Iris pigment epithelial cell (primary cell): ENCODE results near the gene SFN.
A peak's percentile ranks its signal among the peaks of the same experiment; 100 is the strongest.
"Not testable (repeated sequence)": the region's sequence is repeated elsewhere in the genome, so short reads cannot be mapped to it uniquely, and the experiment has no call there.

Experiments
- DNase-seq: peaks from one replicate; pipeline ENCODE4 v3.0.0-alpha.2; 2011; ENCODE audit warnings: low read depth

The SFN gene

GRCh38 chr1:26862781-26863684, at the start of gene SFN:
Gene SFN, plus strand, starts transcription at chr1:26863149. Its CDS starts 64 bp downstream, at chr1:26863213.
- no peak for DNase-seq

GRCh38 chr1:26814377-26814776, 48.6 kb upstream of the SFN start:
- DNase-seq: no peak

DNA sequence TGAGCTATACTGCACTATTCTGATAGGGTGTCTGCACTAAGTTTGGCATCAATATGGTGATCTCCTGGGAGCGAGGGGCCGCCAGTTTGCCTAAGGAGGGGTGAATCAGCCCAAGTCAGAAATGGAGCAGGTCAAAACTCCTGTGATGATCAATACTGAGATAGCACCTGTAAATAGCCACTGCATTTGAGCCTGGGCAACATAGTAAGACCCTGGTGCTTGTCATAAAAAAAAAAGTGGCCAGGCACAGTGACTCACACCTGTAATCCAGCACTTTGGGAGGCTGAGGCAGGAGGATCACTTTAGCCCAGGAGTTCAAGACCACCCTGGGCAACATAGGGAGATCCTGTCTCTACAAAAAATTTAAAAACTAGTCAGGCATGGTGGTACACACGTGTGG, 48.1 kb upstream of the SFN start:
- no peak for DNase-seq

- DNase-seq: no peak
Observed at GRCh38 chr1:26820784-26821269, 42.1 kb upstream of the SFN start.

GRCh38 chr1:26822737-26823395, 40.1 kb upstream of the SFN start:
- no peak for DNase-seq

GRCh38 chr1:26824731-26825130, 38.2 kb upstream of the SFN start:
- no peak for DNase-seq

DNA sequence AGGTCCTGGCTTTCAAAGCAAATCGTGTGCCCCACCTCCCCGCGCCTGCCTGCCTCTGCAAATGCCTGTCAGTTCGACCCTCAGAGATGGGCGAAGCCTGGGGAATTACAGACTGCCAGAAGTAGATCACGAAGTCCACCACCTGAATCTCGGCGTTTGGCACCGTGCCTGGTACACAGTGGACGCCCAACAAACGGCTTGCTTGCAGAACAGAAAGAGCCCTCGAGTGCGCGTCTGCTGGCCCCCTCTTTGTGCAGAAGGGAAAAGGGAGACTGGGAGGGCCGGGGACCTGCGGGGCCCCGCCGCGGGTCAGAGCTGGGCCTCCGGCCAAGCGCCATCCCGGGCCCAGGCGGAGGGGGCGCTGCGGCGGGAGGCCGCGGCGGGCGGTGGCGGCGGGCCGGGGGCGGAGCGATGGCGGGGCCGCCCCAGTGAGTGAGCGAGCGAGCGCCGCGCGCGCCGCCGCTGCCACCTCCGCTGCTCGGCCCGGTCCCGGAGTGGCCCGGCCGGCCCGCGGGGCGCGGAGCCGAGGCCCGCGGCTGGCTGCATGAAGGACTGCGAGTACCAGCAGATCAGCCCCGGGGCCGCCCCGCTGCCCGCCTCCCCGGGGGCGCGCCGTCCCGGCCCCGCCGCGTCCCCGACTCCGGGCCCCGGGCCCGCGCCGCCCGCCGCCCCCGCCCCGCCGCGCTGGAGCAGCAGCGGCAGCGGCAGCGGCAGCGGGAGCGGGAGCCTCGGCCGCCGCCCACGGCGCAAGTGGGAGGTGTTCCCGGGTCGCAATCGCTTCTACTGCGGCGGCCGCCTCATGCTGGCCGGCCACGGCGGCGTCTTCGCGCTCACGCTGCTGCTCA, 36.5 kb upstream of the SFN start, which contains the start of gene ZDHHC18:
Gene ZDHHC18, plus strand, starts transcription at position 428 of the 845 bp plus-strand sequence. Its CDS starts 117 bp downstream, at position 545.
- peak; percentile 38 for DNase-seq

- DNase-seq: no peak
Observed at GRCh38 chr1:26827106-26827604, 35.8 kb upstream of the SFN start.

DNA sequence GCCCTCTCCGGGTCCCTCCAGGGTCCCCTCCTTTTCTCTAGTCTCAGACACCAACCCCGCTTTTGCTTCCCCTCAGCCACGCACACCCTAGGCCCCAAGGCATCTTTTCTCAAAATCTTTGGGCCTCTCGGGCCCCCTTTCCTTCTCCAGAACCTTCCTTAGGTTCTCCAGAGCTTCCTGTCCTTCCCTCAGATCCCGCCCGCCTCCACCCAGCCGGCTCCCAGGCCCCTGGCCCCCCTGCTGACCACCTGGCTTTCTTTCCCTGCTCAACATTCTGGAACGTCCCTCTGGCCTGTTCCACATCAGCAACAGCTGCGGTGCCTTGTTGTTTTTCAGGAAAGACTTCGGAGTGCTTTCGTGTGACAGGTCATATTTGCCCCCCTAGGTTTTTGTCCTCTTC, 35.3 kb upstream of the SFN start:
- no peak for DNase-seq

- DNase-seq: no peak
Observed at GRCh38 chr1:26828411-26828991, 34.4 kb upstream of the SFN start.

- DNase-seq: no peak
Observed at GRCh38 chr1:26829184-26829911, 33.6 kb upstream of the SFN start.

GRCh38 chr1:26831059-26831458, 31.9 kb upstream of the SFN start:
- no peak for DNase-seq

DNA sequence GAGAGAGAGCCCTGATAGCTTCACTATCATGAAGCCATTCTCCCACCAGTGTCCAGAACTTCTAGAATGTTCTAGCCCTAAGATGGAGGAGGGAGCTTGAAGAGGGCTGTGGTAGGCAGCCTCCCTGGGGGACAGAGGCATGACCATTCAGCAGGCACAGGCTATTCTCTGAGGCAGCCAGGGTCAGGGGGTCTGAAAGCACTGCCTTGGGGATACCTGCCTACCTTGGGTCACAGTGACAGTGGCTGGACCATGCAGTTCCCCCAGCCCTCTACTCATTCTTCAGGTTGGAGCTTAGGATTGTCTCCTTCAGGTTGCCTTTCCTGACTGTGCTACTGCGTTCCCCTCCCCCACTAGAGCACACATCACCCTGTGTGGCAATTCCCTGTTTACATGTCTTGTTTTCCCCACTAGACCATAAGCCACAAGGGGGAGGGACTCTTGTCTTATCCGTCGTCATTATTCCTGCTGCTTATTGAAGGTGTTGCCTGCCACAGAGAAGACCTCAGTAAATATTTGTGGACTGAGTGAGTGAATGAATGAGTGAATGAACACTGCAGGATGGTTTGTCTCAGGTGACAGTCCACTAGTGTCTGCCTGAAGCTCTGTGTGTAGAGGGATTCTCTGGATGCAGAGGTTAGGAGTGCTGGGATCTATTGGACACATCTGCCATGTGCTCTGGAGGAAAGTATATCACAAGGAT, 31.3 kb upstream of the SFN start:
- DNase-seq: peak; percentile 44

DNA sequence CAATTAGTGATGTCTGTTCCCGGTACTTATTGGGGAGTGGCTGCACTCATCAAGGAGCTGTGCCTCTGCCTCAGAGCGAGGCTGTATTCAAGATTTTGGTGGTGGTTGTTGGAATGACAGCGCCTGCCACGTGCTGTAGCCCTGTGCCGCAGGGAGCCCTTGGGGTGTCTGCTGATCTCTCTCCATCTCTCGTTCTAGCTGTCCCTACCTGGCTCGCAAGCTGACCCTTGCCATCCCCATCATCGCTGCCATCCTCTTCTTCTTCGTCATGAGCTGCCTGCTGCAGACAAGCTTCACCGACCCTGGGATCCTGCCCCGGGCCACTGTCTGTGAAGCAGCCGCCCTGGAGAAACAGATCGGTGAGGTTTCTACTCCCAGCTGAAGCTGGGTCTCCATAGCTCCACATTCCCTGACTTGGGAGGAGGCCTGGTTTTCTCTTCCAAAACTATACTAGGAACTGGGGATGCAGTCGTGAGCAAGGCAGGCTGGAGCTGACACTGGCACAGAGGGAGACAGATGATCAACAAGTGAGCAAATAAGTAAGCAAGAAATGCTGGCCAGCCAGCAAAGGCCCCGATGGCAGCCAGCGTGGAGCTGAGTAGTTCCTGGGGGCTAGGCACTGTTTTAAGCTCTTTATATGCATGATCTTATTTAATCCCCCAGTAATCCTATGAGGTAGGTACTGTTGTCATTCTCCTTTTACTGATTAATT, 30.5 kb upstream of the SFN start:
- DNase-seq: no peak

GRCh38 chr1:26833432-26834405, 29.2 kb upstream of the SFN start:
- no peak for DNase-seq

GRCh38 chr1:26837665-26838064, 25.3 kb upstream of the SFN start:
- not testable (repeated sequence) for DNase-seq

DNA sequence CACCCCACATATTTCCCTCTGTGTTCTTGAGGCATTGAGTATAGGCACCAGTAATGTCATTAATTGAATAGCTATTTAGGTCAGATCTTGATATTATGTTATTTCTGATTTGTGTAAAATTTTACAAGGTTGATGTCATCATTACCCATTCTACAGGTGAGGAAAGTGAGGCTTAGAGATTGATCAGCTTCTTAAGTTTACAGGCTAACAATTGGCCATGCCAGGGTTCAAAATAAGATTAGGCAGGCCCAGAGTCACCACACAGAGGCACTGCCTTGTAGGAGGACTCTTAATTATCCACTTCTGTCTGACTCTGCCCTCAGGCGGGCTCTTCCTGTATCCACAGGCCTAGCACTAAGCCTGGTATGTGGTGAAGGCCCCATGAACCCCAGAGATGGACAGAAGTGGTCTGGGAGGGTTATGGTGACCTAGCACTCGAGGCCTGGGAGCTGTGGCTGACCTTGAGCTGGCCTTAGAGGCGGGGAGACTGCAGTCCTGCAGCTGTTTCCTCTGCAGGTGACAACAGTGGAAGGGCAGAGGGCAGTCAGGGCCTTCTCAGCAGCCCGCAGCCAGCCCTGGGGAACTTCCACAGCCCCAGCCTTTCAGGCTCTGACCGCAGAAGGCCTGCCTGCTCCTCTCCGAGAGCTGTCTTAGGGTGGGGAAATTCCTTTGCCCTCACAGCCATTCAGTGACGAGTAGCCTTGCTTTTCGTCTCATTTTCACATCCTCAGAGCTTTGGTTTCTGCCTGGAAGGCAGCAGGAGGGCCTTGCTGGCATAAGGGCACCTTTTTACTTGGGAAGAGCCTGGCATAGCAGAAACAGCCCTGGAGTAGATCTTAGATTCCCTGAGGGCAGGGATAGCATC, 24.2 kb upstream of the SFN start:
- no peak for DNase-seq
